Gastrocnemius medialis (tissue), 4 donors: ENCODE measurements around the gene PAFAH2.

Experiments used
- CTCF ChIP-seq, 5 experiments: fragments of 450-650 bp in 3 of 5; fragments of 200-600 bp in 2 of 5; sonication (generic) in 2 of 5; IDR thresholded peaks in 4 of 5; conservative IDR thresholded peaks in 1 of 5; 1 replicate in 4 of 5; 2 replicates in 1 of 5; pipeline ENCODE4 v1.5.1; 2016 to 2019; ENCODE audit warnings: antibody characterized with exemption in 5 of 5, mild to moderate bottlenecking in 3 of 5, moderate library complexity in 3 of 5
- POLR2A ChIP-seq, 2 donors: fragments of 450-650 bp; IDR thresholded peaks; one replicate each; pipeline ENCODE4 v1.6.1; 2017; ENCODE audit warnings: antibody characterized with exemption in 2 of 2, mild to moderate bottlenecking in 2 of 2, moderate library complexity in 2 of 2

GRCh38 chr1:26023009-26023408, 25.1 kb upstream of the PAFAH2 start:
- no peak for TF ChIP-seq CTCF (IDR thresholded peaks at IDR 0.05 in 4 of 5, conservative IDR thresholded peaks at IDR 0.05 in 1 of 5)
- no peak for TF ChIP-seq POLR2A (IDR thresholded peaks at IDR 0.05)
